ENCODE measurements around the gene ARPP21.
A peak's percentile ranks its signal among the peaks of the same experiment; 100 is the strongest.
"Not testable (repeated sequence)": the region's sequence is repeated elsewhere in the genome, so short reads cannot be mapped to it uniquely, and the experiment has no call there.

Gene ARPP21

DNA sequence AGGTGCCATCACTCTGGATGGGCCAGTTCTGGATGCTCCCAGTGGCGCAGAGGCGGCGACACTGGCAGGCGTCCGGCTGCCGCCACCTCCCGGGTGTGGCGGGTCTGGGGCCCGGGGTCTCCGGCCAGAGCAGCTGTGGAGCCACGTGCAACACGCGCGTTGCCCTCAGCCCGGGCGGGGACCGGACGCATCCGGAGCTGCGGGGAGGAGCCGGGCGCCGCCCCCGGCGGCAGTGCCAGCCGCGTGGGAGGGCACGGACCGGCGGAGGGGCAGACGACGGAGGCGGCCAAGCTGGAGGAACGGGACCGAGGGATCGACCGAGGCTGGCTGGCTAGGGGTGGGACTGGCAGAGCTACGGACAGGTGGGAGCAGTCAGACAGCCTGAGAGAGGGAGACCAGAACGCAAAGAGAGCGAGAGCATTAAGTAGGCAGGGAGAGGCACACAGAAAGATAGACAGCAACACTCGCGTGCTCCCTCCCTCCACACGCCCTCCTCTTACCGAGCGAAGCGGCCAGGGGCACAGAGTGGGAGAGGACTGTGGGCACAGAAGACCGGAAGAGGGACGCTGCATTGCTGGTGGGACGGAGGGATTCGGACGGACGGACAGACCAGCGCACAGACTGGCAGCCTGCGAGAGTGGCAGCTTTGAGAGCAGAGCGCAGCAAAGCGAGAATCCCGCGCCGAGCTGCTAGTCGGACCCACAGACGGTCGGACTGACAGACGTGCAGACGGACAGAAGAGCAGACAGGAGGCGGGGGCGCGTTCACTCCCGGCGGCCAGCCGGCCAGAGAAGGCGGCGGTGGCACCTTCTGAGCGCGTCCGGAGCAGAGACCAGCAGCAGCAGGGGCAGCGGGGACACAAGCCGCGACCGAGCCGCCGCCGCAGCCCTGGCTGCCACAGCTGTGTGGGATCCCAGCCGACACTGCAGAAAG is at the start of gene ARPP21:
Gene ARPP21, plus strand, starts transcription at position 272 of the 933 bp plus-strand sequence. CDS start 42,227 bp downstream, outside the sequence.
- peak within 1 kb of the TSS; percentile 63 for H3K4me3 Mint-ChIP-seq
- no peak within 1 kb of the TSS for H3K27ac Mint-ChIP-seq
- no peaks in the 10 kb centered on the region for H3K36me3 Mint-ChIP-seq
- H3K4me1 Mint-ChIP-seq: no peaks in the 10 kb centered on the region
- H3K27me3 Mint-ChIP-seq: peaks cover 34% of the 10 kb centered on the region
- no peaks in the 10 kb centered on the region for H3K9me3 Mint-ChIP-seq

DNA sequence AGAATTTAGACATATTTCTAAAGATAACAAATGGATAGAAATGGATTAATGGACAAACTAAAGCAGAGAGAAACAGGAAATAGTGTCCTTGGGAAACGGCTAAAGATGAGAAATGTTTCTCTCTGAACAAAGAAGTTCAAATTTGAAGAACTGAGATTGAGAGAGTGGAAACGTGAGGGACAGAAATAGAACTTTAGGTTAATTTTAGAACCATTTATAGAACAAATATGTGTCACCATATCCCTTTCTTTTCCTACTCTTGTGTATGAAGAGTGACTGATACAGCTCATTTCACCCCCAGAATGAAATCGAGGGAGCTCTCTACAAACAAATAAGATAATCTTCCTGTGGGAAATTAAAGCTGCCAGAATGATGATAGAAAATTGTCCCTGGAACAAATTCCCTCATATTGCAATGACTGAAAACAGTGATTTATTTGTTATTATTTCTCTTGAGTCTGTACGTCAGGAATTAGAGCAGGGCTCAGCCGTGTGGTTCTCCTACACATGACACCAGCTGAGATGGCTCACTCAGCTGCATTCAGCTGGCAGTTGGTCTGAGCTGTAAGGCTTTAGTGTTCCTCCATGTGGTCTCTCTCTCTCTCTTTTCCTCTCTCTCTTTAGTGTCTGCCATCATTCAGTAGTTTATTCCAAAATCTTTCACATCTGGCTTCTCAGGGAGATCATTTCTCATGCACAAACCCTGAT is 46.6 kb upstream of the ARPP21 start:
- Mint-ChIP-seq H3K4me1 (no peaks in the 10 kb centered on the region), H3K9me3 (no peaks in the 10 kb centered on the region), H3K27ac (no peak overlapping the region), H3K27me3 (no peaks in the 10 kb centered on the region), H3K4me3 (no peak overlapping the region), H3K36me3 (no peaks in the 10 kb centered on the region)

- H3K9me3 Mint-ChIP-seq: no peaks in the 10 kb centered on the region
- H3K4me1 Mint-ChIP-seq: no peaks in the 10 kb centered on the region
- no peak overlapping the region for H3K27ac Mint-ChIP-seq
- H3K36me3 Mint-ChIP-seq: no peaks in the 10 kb centered on the region
- no peaks in the 10 kb centered on the region for H3K27me3 Mint-ChIP-seq
- no peak overlapping the region for H3K4me3 Mint-ChIP-seq
These were observed 44.6 kb upstream of the ARPP21 start for GRCh38 chr3:35594739-35595138.

- Mint-ChIP-seq H3K9me3 (no peaks in the 10 kb centered on the region), H3K4me3 (no peak overlapping the region), H3K4me1 (no peaks in the 10 kb centered on the region), H3K36me3 (no peaks in the 10 kb centered on the region), H3K27me3 (no peaks in the 10 kb centered on the region), H3K27ac (no peak overlapping the region)
These were observed 42.9 kb upstream of the ARPP21 start for GRCh38 chr3:35596335-35596995.

DNA sequence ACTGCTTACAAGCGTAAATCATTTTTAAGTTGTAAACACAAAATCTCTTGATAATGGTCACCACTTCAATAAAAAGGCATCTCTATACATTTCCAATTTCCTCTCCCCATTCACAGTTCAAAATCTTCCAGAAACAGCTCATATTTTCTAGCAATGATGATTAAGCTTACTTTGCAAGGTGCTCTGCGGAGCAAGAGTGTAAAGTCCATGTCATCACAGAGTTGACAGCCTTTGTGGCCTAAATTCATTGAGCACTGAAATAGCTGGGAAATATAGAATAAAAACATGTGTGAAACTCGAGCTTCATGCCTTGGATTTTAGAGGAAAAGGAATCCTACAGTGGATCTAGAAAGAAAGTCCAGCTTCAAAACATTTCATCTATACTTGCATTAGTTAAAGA is 41.8 kb upstream of the ARPP21 start:
- Mint-ChIP-seq H3K4me1 (no peaks in the 10 kb centered on the region), H3K9me3 (no peaks in the 10 kb centered on the region), H3K4me3 (no peak overlapping the region), H3K36me3 (no peaks in the 10 kb centered on the region), H3K27ac (no peak overlapping the region), H3K27me3 (no peaks in the 10 kb centered on the region)

GRCh38 chr3:35598804-35599203 is 40.5 kb upstream of the ARPP21 start:
- H3K4me1 Mint-ChIP-seq: no peaks in the 10 kb centered on the region
- no peaks in the 10 kb centered on the region for H3K9me3 Mint-ChIP-seq
- H3K36me3 Mint-ChIP-seq: no peaks in the 10 kb centered on the region
- H3K27me3 Mint-ChIP-seq: no peaks in the 10 kb centered on the region
- no peak overlapping the region for H3K27ac Mint-ChIP-seq
- H3K4me3 Mint-ChIP-seq: no peak overlapping the region

GRCh38 chr3:35601959-35602358 is 37.4 kb upstream of the ARPP21 start:
- no peak overlapping the region for H3K27ac Mint-ChIP-seq
- no peaks in the 10 kb centered on the region for H3K36me3 Mint-ChIP-seq
- H3K27me3 Mint-ChIP-seq: no peaks in the 10 kb centered on the region
- no peak overlapping the region for H3K4me3 Mint-ChIP-seq
- H3K9me3 Mint-ChIP-seq: no peaks in the 10 kb centered on the region
- H3K4me1 Mint-ChIP-seq: no peaks in the 10 kb centered on the region

- Mint-ChIP-seq H3K4me3 (no peak overlapping the region), H3K9me3 (no peaks in the 10 kb centered on the region), H3K4me1 (no peaks in the 10 kb centered on the region), H3K27me3 (no peaks in the 10 kb centered on the region), H3K27ac (no peak overlapping the region), H3K36me3 (no peaks in the 10 kb centered on the region)
These were observed 36.9 kb upstream of the ARPP21 start for GRCh38 chr3:35602395-35602936.

GRCh38 chr3:35616346-35616745 is 23.0 kb upstream of the ARPP21 start:
- Mint-ChIP-seq H3K4me3 (no peak overlapping the region), H3K27me3 (no peaks in the 10 kb centered on the region), H3K27ac (no peak overlapping the region), H3K9me3 (no peaks in the 10 kb centered on the region), H3K36me3 (no peaks in the 10 kb centered on the region), H3K4me1 (no peaks in the 10 kb centered on the region)

DNA sequence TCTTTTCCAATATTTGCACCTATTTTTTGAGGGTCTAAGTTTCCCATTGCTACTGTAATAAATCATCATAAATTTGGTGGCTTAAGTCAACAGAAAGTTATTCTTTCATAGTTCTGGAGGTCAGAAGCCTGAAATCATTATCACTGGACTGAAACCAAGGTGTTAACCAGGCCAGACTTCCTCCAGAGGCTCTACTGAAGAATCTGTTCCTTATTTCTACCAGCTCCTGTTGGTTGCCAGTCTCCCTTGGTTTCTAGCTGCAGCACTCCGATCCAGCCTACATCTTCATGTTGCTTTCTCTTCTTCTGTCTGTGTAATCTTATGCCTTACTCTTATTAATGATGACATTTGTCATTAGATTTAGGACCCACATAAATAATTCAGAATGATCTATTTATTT is 22.0 kb upstream of the ARPP21 start:
- H3K36me3 Mint-ChIP-seq: no peaks in the 10 kb centered on the region
- no peak overlapping the region for H3K4me3 Mint-ChIP-seq
- no peaks in the 10 kb centered on the region for H3K9me3 Mint-ChIP-seq
- H3K4me1 Mint-ChIP-seq: no peaks in the 10 kb centered on the region
- H3K27ac Mint-ChIP-seq: no peak overlapping the region
- H3K27me3 Mint-ChIP-seq: no peaks in the 10 kb centered on the region

DNA sequence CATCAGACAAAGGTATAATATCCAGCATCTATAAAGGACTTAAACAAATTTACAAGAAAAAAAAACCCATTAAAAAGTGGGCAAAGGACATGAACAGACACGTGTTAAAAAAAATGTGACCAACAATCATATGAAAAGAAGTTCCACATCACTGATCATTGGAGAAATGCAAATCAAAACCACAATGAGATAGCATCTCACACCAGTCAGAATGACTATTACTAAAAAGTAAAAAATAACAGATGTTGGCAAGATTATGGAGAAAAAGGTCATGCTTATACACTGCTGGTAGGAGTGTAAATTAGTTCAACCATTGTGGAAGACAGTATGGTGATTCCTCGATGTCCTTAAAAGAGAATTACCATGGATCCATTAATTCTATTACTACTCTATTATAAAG is 19.1 kb upstream of the ARPP21 start:
- H3K36me3 Mint-ChIP-seq, H3K4me1 Mint-ChIP-seq, H3K9me3 Mint-ChIP-seq, H3K4me3 Mint-ChIP-seq, H3K27ac Mint-ChIP-seq, H3K27me3 Mint-ChIP-seq: not testable (repeated sequence)

DNA sequence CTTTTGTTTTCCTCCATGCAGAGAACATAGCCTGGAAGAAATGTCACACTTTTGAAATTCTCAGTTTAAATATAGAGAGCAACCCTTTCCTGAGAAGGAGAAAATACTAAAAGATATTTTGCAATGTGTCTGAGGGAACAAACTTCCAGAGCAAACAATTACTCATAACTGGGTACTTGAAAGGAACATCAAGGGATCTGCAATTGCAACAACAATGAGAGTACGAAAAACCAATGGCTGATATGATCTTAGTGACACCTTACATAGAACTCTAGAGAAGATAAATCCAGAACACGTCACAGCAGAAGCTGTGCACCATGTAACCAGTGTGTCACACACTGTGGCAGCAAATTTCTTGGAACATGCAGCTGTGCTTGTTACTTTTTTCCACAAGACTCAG is 14.6 kb upstream of the ARPP21 start:
- Mint-ChIP-seq H3K4me3 (no peak overlapping the region), H3K36me3 (no peaks in the 10 kb centered on the region)

DNA sequence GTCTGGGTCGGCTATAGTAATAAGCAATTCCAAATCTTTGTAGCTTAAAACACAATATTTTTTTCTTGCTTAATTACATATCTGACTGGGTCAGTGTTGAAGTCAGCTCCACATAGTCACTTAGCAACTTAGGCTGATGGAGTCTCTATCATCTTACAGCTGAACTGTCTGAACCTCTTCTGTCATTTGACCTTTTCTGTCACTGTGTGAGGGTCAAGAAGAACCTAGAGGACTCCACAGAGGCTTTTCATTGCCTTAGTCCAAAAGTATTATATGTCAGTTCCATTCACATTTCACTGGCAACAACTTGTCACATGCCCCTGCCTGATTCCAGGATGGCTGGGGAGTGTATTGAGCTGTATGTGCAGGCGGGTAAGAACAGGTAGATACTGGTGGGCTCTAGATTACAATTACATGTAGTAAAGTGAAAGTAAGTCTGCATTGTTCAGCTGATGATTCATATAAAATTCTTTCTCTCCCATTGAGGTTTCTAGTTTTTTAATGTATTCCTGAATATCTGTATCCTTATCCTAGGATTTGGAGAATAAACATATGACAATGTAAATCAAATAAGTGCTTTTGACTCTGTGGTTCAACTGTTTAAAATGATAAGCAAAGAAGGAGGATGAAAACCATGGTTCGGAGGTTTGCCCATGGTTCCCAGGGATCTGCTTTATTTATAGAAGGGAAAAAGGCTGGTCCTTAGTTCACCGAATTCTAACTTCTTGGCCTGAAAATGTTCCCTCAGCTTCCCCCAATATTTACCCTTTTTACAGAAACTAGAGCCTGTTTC is 5.8 kb upstream of the ARPP21 start:
- Mint-ChIP-seq H3K4me1 (no peaks in the 10 kb centered on the region), H3K36me3 (no peaks in the 10 kb centered on the region), H3K4me3 (no peak overlapping the region), H3K27me3 (peaks cover 8% of the 10 kb centered on the region), H3K27ac (no peak overlapping the region), H3K9me3 (no peaks in the 10 kb centered on the region)

More for the DNA sequence above, 14.6 kb upstream of the ARPP21 start:
- Mint-ChIP-seq H3K27me3 (no peaks in the 10 kb centered on the region), H3K27ac (no peak overlapping the region), H3K4me1 (no peaks in the 10 kb centered on the region), H3K9me3 (peaks cover 6% of the 10 kb centered on the region)

GRCh38 chr3:35635407-35635806 is 3.9 kb upstream of the ARPP21 start:
- Mint-ChIP-seq H3K9me3 (no peaks in the 10 kb centered on the region), H3K27ac (no peak overlapping the region), H3K4me3 (no peak overlapping the region), H3K36me3 (no peaks in the 10 kb centered on the region), H3K27me3 (peaks cover 21% of the 10 kb centered on the region), H3K4me1 (no peaks in the 10 kb centered on the region)

All from activated naive CD4-positive, alpha-beta T cell treated with anti-CD3 and anti-CD28 coated beads, Interleukin-2, amount 50 U/mL, for 24 hours (primary cell).